ENCODE data around the gene DRD1.
"Not testable (repeated sequence)": the region's sequence is repeated elsewhere in the genome, so short reads cannot be mapped to it uniquely, and the experiment has no call there.

The DRD1 gene

GRCh38 chr5:175424594-175424993 lies 19.4 kb downstream of the DRD1 start:
- H3K4me1 Mint-ChIP-seq (ENCODE audit: low read depth); H3K4me3 Mint-ChIP-seq; H3K36me3 Mint-ChIP-seq (ENCODE audit: low read depth); H3K9me3 Mint-ChIP-seq; DNase-seq; H3K27ac Mint-ChIP-seq: not testable (repeated sequence)
- H3K27me3 Mint-ChIP-seq, result peaks cover 56% of the 10 kb centered on the region

- Mint-ChIP-seq H3K9me3 (no peaks in the 10 kb centered on the region), H3K4me1 (ENCODE audit: low read depth) (no peaks in the 10 kb centered on the region), H3K27ac (no peak overlapping the region), H3K4me3 (no peak overlapping the region), H3K36me3 (ENCODE audit: low read depth) (no peaks in the 10 kb centered on the region), H3K27me3 (peaks cover 69% of the 10 kb centered on the region)
- no peak for DNase-seq
Observed at GRCh38 chr5:175422058-175422457, 21.9 kb downstream of the DRD1 start.

- no peaks in the 10 kb centered on the region for H3K4me1 Mint-ChIP-seq (ENCODE audit: low read depth)
- DNase-seq, result no peak
- peaks cover 74% of the 10 kb centered on the region for H3K27me3 Mint-ChIP-seq
- peaks cover 2% of the 10 kb centered on the region for H3K9me3 Mint-ChIP-seq
- no peak overlapping the region for H3K4me3 Mint-ChIP-seq
- no peaks in the 10 kb centered on the region for H3K36me3 Mint-ChIP-seq (ENCODE audit: low read depth)
- H3K27ac Mint-ChIP-seq, result no peak overlapping the region
Observed at GRCh38 chr5:175420383-175420782, 23.6 kb downstream of the DRD1 start.

DNA sequence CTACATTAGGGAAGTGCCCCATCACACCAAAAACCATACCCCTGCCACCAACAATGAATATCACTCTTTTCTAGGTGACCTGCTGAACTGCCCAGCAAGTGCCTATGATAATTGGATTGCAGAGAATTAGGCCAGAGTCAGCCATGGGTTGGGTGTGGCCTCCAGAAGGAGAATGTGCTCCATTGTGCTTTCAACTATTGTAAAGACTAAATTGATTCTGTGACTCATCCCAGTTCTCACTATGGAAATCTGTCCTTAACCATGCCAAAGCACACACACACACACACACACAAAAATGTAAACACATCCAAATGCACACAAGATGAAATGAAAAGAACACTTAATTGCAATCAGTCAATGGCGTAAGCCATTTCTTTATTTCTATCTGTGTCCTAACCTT lies 25.7 kb downstream of the DRD1 start:
- Mint-ChIP-seq H3K36me3 (ENCODE audit: low read depth) (no peaks in the 10 kb centered on the region), H3K27me3 (peaks cover 60% of the 10 kb centered on the region), H3K4me3 (no peak overlapping the region), H3K9me3 (peaks cover 2% of the 10 kb centered on the region), H3K4me1 (ENCODE audit: low read depth) (no peaks in the 10 kb centered on the region), H3K27ac (no peak overlapping the region)
- no peak for DNase-seq

DNA sequence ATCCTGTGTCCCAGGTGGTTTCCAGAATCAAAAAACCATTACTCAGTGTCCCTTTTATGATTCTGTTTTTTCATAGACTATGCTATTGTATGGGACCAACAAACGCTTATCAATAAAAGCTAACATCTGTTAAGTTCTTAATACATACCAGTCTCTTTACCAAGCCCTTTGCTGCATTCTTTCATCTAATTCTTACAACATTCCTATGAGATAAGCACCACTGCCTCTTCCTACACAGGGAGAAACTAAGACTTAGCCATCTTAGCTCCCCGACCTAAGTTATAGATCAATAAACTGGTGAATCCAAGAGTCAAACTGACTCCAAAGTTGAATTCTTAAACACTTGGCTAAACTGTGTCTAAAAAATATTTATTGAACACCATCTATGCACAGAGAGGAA lies 26.6 kb downstream of the DRD1 start:
- Mint-ChIP-seq H3K4me3 (no peak overlapping the region), H3K9me3 (peaks cover 2% of the 10 kb centered on the region), H3K27me3 (peaks cover 54% of the 10 kb centered on the region), H3K36me3 (ENCODE audit: low read depth) (no peaks in the 10 kb centered on the region), H3K4me1 (ENCODE audit: low read depth) (no peaks in the 10 kb centered on the region), H3K27ac (no peak overlapping the region)
- DNase-seq, result no peak

DNA sequence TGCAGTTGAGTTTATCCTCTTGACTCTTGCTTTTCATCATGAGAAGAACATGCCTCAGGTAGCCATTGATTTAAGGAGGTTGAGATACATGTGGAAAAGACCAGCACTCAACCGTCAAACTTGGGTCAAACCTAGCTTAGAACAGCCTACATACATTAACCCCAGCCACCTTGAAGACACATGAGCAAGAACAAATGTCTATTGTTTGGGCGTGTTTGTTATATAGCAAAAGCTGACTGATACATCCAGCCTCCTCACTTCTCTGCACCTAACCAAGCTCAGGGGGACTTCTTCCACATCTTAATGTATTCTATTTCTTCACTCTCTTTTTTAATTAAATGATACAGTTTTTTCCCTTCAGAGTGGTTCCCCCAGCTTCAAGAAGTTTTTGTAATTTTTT lies 28.7 kb downstream of the DRD1 start:
- DNase-seq, result no peak

DNA sequence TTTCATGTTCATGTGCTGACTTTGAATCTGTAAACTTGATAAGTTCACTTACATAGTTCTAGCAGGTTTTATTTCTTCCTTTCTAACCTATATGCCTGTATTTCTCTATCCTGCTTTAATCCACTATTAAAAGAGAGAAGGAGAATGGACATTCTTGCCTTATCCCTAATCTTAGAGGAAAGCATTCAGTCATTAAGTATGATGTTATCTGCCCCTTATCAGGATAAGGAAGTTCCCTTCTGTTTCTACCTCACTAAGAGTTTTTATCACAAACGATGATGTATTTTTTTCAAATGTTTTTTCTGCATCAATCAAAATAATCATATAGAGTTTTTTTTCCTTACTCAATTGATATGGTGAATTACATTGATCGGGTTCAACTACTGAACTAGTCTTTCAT lies 33.1 kb downstream of the DRD1 start:
- Mint-ChIP-seq H3K27me3 (peaks cover 24% of the 10 kb centered on the region), H3K4me3 (no peak overlapping the region), H3K9me3 (peaks cover 2% of the 10 kb centered on the region), H3K27ac (no peak overlapping the region), H3K36me3 (ENCODE audit: low read depth) (no peaks in the 10 kb centered on the region), H3K4me1 (ENCODE audit: low read depth) (no peaks in the 10 kb centered on the region)
- DNase-seq, result no peak

More for the DNA sequence above, 28.7 kb downstream of the DRD1 start:
- Mint-ChIP-seq H3K4me1 (ENCODE audit: low read depth) (no peaks in the 10 kb centered on the region), H3K4me3 (no peak overlapping the region), H3K27ac (no peak overlapping the region), H3K9me3 (peaks cover 2% of the 10 kb centered on the region), H3K27me3 (peaks cover 40% of the 10 kb centered on the region), H3K36me3 (ENCODE audit: low read depth) (no peaks in the 10 kb centered on the region)

GRCh38 chr5:175406300-175406699 lies 37.7 kb downstream of the DRD1 start:
- Mint-ChIP-seq H3K4me3 (no peak overlapping the region), H3K36me3 (ENCODE audit: low read depth) (no peaks in the 10 kb centered on the region), H3K9me3 (no peaks in the 10 kb centered on the region), H3K27ac (no peak overlapping the region), H3K27me3 (peaks cover 11% of the 10 kb centered on the region), H3K4me1 (ENCODE audit: low read depth) (no peaks in the 10 kb centered on the region)
- DNase-seq, result no peak

DNA sequence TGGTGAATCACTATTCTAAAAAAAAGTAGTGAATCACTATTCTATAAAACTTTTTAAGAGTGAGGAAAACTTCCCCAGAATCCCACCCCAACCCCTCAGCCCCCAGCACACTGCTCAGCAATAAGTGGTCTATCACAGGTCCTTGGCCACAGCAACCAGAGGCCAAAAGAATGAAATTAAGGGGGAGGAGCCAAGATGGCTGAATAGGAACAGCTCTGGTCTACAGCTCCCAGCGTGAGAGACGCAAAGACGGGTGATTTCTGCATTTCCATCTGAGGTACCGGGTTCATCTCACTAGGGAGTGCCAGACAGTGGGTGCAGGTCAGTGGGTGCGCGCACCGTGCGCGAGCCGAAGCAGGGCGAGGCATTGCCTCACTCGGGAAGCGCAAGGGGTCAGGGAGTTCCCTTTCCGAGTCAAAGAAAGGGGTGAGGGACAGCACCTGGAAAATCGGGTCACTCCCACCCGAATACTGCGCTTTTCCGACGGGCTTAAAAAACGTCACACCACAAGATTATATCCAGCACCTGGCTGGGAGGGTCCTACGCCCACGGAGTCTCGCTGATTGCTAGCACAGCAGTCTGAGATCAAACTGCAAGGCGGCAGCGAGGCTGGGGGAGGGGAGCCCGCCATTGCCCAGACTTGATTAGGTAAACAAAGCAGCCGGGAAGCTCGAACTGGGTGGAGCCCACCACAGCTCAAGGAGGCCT lies 46.2 kb downstream of the DRD1 start:
- H3K4me3 Mint-ChIP-seq; H3K9me3 Mint-ChIP-seq; H3K4me1 Mint-ChIP-seq (ENCODE audit: low read depth); H3K27ac Mint-ChIP-seq; DNase-seq; H3K36me3 Mint-ChIP-seq (ENCODE audit: low read depth): not testable (repeated sequence)
- H3K27me3 Mint-ChIP-seq, result peaks cover 34% of the 10 kb centered on the region

GRCh38 chr5:175395430-175395829 lies 48.6 kb downstream of the DRD1 start:
- not testable (repeated sequence) for H3K36me3 Mint-ChIP-seq (ENCODE audit: low read depth); H3K9me3 Mint-ChIP-seq; H3K4me1 Mint-ChIP-seq (ENCODE audit: low read depth); H3K27ac Mint-ChIP-seq; DNase-seq; H3K4me3 Mint-ChIP-seq
- peaks cover 34% of the 10 kb centered on the region for H3K27me3 Mint-ChIP-seq

- H3K36me3 Mint-ChIP-seq (ENCODE audit: low read depth), result no peaks in the 10 kb centered on the region
- H3K27me3 Mint-ChIP-seq, result peaks cover 30% of the 10 kb centered on the region
Observed at GRCh38 chr5:175394601-175395000, 49.4 kb downstream of the DRD1 start.

GRCh38 chr5:175393897-175394296 lies 50.1 kb downstream of the DRD1 start:
- Mint-ChIP-seq H3K9me3 (no peaks in the 10 kb centered on the region), H3K4me1 (ENCODE audit: low read depth) (no peaks in the 10 kb centered on the region), H3K36me3 (ENCODE audit: low read depth) (no peaks in the 10 kb centered on the region), H3K27ac (no peak overlapping the region), H3K27me3 (peaks cover 30% of the 10 kb centered on the region), H3K4me3 (no peak overlapping the region)
- DNase-seq, result no peak

More at GRCh38 chr5:175394601-175395000, 49.4 kb downstream of the DRD1 start:
- Mint-ChIP-seq H3K4me3 (no peak overlapping the region), H3K4me1 (ENCODE audit: low read depth) (no peaks in the 10 kb centered on the region), H3K9me3 (no peaks in the 10 kb centered on the region), H3K27ac (no peak overlapping the region)
- no peak for DNase-seq

GRCh38 chr5:175392236-175392635 lies 51.7 kb downstream of the DRD1 start:
- H3K27ac Mint-ChIP-seq, result no peak overlapping the region
- H3K27me3 Mint-ChIP-seq, result peaks cover 23% of the 10 kb centered on the region
- H3K36me3 Mint-ChIP-seq (ENCODE audit: low read depth), result no peaks in the 10 kb centered on the region
- no peaks in the 10 kb centered on the region for H3K9me3 Mint-ChIP-seq
- no peak overlapping the region for H3K4me3 Mint-ChIP-seq
- no peak for DNase-seq
- no peaks in the 10 kb centered on the region for H3K4me1 Mint-ChIP-seq (ENCODE audit: low read depth)

GRCh38 chr5:175390352-175391083 lies 53.5 kb downstream of the DRD1 start:
- Mint-ChIP-seq H3K9me3 (no peaks in the 10 kb centered on the region), H3K4me3 (no peak overlapping the region), H3K4me1 (ENCODE audit: low read depth) (no peaks in the 10 kb centered on the region), H3K36me3 (ENCODE audit: low read depth) (no peaks in the 10 kb centered on the region), H3K27ac (no peak overlapping the region), H3K27me3 (peaks cover 20% of the 10 kb centered on the region)
- no peak for DNase-seq
